HG02970 (cell line): ENCODE results near the gene GRAMD1A.
"Not testable (repeated sequence)": the region's sequence is repeated elsewhere in the genome, so short reads cannot be mapped to it uniquely, and the experiment has no call there.

Experiments used
- ATAC-seq: cut with Tn5 transposase; IDR thresholded peaks from one replicate; pipeline ENCODE4 v1.9.1; 2021; ENCODE audit warnings: mild to moderate bottlenecking, moderate library complexity, moderate number of reproducible peaks; ENCODE audit not compliant: unreplicated experiment, low FRiP score

Gene GRAMD1A

DNA sequence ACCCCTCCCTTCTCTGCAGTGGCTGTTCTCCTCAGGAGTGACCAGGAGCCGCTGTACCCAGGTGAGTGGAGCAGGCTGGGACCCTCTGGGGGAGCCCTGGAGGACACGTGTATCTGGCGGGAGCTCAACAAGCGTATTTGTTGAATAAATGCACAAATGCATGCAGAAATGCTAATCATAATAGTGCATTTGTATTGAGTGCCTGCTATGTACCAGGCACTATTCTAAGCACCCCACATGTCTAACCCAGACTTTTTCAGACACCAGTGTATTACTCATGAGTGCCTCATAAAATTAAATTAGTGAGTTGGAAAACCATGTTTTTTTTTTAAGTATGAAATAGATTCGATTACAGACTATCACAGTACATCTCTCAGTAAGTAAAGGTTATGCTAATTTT is 49.3 kb downstream of the GRAMD1A start:
- ATAC-seq: no peak

DNA sequence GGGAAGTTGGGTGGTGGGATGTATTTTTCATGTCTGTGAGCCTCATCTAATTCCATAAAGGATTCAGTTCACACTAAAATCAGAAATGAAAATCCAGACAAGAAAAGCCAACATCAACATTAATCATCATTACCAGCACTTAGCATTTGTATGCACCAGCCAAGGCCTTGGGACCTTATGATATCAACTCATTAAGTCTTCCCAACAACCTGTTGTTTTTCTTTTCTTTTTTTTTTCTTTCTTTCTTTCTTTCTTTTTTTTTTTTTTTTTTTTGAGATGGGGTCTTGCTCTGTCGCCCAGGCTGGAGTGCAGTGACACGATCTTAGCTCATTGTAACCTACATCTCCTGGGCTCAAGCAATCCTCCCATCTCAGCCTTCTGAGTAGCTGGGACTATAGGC is 50.5 kb downstream of the GRAMD1A start:
- ATAC-seq: not testable (repeated sequence)

DNA sequence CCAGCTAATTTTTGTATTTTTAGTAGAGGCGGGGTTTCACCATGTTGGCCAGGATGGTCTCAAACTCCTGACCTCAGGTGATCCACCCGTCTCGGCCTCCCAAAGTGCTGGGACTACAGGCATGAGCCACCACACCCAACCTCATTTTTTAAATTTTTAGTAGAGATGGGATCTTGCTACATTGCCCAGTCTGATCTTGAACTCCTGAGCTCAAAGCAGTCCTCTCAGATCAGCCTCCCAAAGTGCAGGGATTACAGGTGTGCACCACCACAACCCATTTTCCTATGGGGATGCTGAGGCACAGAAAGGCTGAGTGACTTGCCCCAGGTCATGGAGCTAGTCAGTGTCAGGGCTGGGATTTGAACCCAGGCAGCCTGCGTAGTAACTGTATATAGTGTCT is 51.1 kb downstream of the GRAMD1A start:
- ATAC-seq: not testable (repeated sequence)

DNA sequence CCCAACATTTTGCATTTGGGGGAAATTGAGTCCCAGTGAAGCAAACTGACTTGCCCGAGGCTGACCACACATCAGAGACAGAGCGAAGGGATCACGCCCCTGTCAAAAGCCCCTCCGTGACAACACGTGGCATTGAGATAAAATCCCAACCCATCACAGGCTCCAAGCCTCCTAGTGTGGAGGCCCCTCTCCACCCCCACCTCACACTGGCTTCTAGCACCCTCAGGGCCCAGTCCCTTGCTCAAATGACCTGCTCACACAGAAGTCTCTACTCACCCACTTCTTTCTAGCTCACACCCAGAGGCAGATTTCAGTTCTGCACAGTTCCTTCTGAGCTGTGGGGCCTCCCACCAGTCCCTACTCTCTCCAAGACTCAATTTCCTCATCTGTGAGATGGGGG is 51.7 kb downstream of the GRAMD1A start:
- no peak for ATAC-seq

DNA sequence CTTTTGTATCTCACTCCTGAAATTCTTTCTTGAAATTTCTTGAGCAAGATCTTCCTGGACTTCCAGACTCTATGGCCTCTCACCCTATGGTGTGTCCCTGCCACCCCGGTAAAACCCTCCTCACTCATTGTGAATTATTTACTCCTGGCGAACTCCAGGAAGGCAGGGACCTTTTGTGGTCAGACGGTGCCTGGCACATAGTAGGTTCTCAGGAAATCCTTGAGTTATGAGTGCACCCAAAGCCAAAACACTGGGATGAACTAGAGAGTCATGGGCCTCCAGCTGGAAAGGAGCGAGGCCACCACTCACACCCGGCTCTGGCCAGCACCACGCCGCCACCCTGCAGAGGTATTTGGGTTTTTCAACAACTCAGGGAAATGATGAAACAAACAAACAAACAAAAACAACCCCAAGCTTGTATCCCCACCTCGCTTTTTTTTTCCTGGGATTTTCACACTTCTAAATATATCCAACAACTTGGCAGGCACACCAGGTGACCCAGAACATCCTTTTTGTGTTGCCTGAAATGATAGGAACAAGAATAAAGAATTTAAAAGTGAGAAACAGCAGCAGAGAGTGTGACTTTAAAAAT is 52.6 kb downstream of the GRAMD1A start:
- no peak for ATAC-seq

DNA sequence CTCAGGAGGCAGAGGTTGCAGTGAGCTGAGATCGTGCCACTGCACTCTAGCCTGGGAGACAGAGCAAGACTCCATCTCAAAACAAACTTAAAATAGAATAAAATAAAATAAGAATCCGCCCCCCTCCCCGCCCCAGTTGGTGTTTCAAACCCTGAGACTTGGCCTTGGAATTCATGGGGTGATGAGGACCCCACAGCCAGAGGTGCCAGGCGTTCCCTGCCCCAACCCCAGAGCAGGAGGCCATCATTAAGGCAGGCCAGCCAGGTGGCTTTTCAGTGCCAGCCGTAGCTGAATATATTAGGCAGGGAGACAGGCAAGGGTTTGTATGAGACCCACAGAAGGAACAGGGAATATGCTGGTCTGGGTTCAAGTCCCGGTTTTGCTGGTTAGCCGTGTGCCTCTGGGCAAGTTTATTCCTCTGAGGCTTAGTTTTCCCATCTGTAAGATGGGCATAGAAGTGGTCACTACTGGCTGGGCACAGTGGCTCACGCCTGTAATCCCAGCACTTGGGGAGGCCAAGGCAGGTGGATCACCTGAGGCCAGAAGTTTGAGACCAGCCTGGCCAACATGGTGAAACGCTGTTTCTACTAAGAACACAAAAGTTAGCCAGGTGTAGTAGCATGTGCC is 53.7 kb downstream of the GRAMD1A start:
- no peak for ATAC-seq

DNA sequence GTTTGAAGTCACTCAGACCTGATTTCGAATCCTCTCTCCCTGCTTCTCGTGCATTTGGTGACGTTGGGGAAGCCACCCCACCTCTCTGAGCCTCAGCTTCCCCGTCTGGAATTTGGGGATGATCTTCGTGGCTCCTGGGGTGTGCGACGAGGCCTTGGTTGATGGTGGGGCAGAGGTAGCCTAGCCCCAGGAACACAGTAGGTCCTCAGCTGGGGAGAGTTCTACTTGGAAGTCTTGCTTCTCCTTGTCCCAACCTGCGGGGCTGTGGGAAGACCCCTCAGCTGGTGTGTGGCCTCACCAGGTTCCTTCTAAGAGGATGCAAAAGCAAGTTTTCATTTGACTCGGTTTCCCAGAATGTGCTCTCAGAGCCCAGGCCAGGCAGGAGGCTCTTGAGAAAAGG is 54.5 kb downstream of the GRAMD1A start:
- ATAC-seq: no peak

DNA sequence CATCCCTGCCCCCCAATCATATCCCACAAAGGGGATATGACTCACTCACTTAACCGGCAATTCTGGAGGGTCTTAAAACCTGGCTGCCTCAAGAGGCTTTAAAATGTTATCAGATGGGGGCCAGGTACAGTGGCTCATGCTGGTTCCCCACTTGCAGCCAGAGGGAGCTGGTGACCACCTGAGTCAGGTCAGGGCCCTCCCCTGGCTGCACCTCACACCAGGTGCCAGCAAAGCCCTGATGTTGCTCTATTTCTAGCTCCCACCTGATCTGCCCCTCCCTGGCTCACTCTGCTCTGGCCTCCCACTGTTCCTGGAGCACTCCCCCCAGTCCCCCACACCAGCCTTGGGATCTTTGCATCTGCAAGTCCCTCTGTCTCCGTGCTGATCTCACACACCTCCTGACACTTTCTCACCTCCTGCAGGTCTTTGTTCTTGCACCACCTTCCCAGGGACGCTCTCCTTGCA is 55.6 kb downstream of the GRAMD1A start:
- ATAC-seq: no peak

DNA sequence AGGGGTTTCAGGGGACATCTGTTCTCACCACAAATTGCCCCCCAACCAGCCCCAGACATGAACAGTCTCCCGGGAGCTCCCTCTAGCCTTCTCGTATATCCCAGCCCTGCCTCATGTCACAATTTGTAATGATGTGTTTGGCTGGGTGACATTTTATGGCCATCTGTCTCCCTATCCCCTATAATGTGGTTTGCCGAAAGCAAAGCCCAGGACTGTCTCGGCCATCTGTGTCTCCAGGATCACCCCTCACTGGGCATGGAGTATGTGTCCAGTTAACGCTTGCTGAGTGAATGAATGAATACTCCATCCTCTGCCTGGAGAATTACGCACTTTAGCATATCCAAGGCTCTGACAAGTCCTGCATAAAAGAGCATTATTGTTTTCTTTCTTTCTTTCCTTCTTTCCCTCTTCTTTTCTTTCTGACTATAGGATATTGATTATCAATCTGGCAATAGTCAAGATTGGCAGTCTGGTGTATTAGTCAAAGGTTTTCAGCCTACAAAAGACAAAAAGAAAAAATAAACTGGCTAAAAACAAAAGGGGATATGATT is 56.5 kb downstream of the GRAMD1A start:
- no peak for ATAC-seq

DNA sequence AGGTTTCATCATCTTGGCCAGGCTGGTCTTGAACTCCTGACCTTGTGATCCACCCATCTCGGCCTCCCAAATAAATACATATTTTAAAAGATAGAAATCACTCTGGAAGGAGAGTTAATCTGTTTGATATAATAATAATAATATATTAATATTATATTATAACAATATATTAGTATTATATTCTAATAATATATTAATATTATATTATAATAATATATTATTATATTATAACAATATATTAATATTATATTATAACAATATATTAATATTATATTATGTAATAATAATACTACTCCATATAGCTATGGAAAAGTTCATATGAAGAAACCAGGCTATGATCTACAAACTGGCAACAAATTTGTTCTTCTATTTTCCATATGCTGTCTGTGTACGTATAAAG is 58.2 kb downstream of the GRAMD1A start:
- ATAC-seq: no peak

DNA sequence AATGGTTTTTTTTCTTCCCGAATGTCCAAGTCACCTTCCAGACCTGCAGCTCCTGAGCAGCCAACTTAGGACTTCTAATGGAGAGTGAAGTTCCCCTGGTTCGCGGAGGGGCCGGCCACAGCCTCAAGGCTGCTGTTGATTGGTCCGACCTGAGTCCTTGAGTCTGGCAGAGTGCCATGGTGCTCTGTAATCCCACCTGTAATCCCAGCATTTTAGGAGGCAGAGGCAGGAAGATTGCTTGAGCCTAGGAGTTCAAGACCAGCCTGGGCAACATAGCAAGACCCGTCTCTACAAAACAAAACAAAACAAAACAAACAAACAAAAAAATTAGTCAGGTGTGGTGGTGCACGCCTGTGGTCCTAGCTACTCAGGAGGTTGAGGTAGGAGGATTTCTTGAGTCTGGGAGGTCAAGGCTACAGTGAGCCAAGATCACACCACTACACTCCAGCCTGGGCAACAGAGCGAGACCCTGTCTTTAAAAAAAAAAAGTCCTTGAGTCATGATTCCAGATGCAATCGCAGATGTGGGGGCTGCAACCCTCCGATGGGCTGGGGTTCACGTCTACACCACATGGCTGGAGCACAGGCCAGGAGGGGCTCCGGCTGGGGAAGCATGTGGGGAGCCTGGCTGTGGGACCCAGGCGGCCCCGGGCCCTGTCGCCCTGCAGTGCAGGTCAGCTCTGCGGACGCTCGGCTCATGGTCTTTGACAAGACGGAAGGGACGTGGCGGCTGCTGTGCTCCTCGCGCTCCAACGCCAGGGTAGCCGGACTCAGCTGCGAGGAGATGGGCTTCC is 59.1 kb downstream of the GRAMD1A start:
- ATAC-seq: no peak

DNA sequence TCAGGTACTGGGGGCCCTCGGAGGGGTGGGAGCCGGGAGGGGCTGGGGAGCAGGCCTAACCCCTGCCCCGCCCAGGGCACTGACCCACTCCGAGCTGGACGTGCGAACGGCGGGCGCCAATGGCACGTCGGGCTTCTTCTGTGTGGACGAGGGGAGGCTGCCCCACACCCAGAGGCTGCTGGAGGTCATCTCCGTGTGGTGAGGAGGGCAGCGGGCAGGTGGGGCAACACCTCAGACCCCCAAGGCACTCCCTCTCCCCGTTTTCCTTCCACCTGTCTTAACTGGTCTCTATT is 59.6 kb downstream of the GRAMD1A start:
- no peak for ATAC-seq

DNA sequence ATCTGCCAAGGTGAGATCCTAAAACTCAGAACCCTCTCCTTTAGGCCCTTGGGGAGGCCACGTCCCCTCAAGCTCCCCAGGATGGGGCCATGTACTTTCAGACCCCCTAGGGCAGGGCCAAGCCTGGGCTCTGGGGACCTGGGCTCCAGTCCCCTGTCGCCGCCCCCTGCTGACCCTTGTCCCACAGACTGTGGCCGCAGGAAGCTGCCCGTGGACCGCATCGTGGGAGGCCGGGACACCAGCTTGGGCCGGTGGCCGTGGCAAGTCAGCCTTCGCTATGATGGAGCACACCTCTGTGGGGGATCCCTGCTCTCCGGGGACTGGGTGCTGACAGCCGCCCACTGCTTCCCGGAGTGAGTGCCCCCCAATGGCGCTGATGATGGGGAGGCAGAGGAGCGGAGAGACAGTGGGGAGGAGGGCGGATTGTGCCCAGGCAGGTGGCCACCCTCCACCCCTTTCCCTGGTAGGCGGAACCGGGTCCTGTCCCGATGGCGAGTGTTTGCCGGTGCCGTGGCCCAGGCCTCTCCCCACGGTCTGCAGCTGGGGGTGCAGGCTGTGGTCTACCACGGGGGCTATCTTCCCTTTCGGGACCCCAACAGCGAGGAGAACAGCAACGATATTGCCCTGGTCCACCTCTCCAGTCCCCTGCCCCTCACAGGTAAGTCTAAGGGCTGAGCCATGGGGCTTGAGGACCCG is 60.2 kb downstream of the GRAMD1A start:
- ATAC-seq: no peak

DNA sequence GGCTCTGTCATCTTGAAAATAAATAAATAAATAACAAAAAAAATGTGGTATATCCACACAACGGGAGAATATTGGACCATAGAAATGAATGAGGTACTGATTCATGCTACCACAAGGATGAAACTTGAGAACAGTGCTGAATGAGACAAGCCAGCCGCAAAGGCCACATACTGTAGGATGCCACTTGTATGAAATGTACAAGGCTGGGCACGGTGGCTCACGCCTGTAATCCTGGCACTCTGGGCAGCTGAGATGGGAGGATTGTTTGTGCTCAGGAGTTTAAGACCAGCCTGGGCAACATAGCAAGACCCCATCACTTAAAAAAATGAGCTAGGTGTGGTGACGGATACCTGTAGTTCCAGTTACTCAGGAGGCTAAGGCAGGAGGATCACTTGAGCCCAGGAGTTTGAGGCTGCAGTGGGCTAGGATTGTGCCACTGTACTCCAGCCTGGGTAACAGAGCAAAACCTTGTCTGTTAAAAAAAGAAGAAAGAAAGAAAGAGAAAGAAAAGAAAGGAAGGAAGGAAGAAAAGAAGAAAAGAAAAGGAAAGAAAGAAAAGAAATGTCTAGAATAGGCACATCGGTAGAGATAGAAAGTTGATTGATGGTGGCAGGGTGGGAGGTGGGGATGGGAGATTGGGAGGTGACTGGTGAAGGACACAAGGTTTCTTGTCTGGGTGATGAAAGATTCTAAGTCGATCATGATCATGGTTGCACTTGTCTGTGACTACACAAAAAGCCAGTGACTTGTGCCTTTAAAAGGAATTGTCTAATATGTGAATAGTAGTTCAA is 61.7 kb downstream of the GRAMD1A start:
- no peak for ATAC-seq

DNA sequence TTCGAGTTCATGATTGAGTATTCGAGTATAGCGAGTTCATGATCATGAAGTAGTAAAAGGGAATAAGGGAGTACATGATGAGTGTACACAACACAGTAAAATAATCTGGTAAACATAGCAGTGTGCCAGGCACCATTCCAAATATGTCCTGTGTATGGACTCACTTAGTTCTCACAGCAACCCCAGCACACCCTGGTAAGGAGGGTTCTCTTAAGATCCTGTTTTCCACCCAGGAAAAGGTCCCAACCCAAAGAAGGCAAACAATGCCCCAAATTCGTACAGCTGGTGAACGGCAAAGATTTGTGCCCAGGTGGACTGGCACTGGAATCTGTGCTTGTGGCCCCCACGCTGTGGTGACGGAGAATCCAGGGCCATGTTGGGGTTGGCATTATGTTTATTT is 62.8 kb downstream of the GRAMD1A start:
- ATAC-seq: no peak

DNA sequence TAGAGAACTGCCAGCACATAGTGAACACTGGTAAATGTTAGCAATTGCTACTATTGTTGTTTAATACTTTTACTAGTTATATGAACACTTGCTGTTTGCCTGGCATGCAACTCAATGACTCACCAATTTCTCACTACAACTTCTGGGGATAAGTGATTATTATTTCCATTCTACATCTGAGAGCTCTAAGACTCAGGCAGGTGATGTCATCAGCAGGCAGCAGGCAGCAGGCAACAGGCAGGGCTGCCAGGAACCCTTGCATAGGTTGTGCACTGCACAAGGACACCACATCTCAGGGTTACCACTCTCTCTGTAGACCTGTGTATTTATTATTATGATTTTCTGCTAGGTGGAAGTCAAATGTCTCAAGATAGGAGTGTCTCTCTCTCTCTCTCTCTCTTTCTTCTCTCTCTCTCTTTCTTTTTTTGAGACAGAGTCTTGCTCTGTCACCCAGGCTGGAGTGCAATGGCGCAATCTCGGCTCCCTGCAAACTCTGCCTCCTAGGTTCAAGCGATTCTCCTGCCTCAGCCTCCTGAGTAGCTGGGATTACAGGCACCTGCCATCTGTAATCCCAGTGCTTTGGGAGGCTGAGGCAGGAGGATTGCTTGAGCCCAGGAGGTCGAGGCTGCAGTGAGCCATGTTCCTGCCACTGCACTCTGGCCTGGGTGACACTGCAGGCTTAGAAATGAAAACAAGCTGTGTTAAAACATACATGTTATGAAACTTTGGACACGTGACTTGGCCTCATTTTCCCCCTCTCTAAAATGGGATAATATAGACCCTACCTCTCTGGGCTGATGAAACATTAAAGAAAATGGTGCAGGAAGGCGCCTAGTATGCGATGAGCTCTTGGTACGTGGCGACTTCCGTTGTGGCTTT is 64.1 kb downstream of the GRAMD1A start:
- no peak for ATAC-seq

DNA sequence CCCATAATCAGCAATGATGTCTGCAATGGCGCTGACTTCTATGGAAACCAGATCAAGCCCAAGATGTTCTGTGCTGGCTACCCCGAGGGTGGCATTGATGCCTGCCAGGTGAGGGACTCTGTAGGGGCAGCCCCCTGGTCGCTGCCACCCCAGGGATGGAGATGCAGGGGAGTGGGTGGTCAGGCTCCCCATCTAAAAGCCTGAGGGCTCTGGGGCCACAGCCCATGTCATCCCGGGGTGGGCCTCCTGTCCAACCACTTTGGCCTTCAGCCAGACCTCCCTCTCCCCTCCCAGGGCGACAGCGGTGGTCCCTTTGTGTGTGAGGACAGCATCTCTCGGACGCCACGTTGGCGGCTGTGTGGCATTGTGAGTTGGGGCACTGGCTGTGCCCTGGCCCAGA is 65.5 kb downstream of the GRAMD1A start:
- no peak for ATAC-seq

DNA sequence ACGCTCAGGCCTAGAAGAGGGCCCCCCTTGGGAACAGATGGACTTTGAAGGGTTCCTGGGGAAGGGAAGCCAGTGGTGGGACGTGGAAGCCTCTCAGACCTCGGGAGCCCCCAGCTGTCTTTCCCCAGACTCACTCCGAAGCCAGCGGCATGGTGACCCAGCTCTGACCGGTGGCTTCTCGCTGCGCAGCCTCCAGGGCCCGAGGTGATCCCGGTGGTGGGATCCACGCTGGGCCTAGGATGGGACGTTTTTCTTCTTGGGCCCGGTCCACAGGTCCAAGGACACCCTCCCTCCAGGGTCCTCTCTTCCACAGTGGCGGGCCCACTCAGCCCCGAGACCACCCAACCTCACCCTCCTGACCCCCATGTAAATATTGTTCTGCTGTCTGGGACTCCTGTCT is 66.0 kb downstream of the GRAMD1A start:
- ATAC-seq: no peak
